A549 (cell line): ENCODE data around the gene FGFR2.

ENCODE experiments used
- CBX8 ChIP-seq: fragments of 200-600 bp; sonication (generic); IDR thresholded peaks from 2 replicates; pipeline ENCODE4 v1.6.1; 2016
- CTCF ChIP-seq: fragments of >200 bp; sonication (Bioruptor Twin); formaldehyde crosslinking; IDR thresholded peaks from 3 replicates; pipeline ENCODE4 v1.5.1; 2016
- ESRRA ChIP-seq: fragments of 150-350 bp; IDR thresholded peaks from 2 replicates; pipeline ENCODE4 v1.6.1; 2014; ENCODE audit warnings: mild to moderate bottlenecking, low read length, borderline replicate concordance
- GATA3 ChIP-seq: IDR thresholded peaks from 2 replicates; pipeline ENCODE4 v1.6.1; 2012; ENCODE audit warnings: borderline replicate concordance
- HDAC2 ChIP-seq: fragments of 200-600 bp; sonication (generic); IDR thresholded peaks from 2 replicates; pipeline ENCODE4 v1.6.1; 2016
- JUN ChIP-seq, 2 experiments: fragments of >200 bp; sonication (Bioruptor Twin); formaldehyde crosslinking; IDR thresholded peaks; 2 replicates in 1 of 2; 3 replicates in 1 of 2; pipeline ENCODE4 v1.6.1; 2016 to 2017
- MAX ChIP-seq: IDR thresholded peaks from 2 replicates; pipeline ENCODE4 v1.6.1; 2012
- RAD21 ChIP-seq, 2 experiments: fragments of >200 bp in 1 of 2; sonication (Bioruptor Twin) in 1 of 2; formaldehyde crosslinking in 1 of 2; IDR thresholded peaks in 1 of 2; conservative IDR thresholded peaks in 1 of 2; 2 replicates in 1 of 2; 3 replicates in 1 of 2; pipeline ENCODE4 v1.6.1; 2012 to 2018; ENCODE audit warnings: inconsistent platforms in 1 of 2
- REST ChIP-seq: fragments of 200-600 bp; sonication (generic); IDR thresholded peaks from 2 replicates; pipeline ENCODE4 v1.6.1; 2016; ENCODE audit warnings: antibody characterized with exemption, mild to moderate bottlenecking, moderate library complexity
- SREBF2 ChIP-seq: fragments of 450-650 bp; IDR thresholded peaks from 2 replicates; pipeline ENCODE4 v1.6.1; 2014; ENCODE audit warnings: mild to moderate bottlenecking, moderate library complexity
- TFCP2L1 ChIP-seq: fragments of 250-450 bp; sonication (Bioruptor Pico); IDR thresholded peaks from 2 replicates; pipeline ENCODE4 v1.5.0; 2021; ENCODE audit warnings: mild to moderate bottlenecking
- ZSCAN20 ChIP-seq: fragments of 250-450 bp; sonication (Bioruptor Pico); IDR thresholded peaks from 2 replicates; pipeline ENCODE4 v1.8.0; 2022; ENCODE audit warnings: mild to moderate bottlenecking, moderate library complexity

- TF ChIP-seq CTCF (no peak), SREBF2 (no peak), ZSCAN20 (no peak), GATA3 (no peak), ESRRA (no peak), HDAC2 (no peak), CBX8 (no peak), JUN (IDR thresholded peaks at IDR 0.05) (no peak), RAD21 (conservative IDR thresholded peaks at IDR 0.05 in 1 of 2, IDR thresholded peaks at IDR 0.05 in 1 of 2) (no peak), TFCP2L1 (CRISPR knock-in tag) (no peak), MAX (no peak), REST (no peak)
Observed at GRCh38 chr10:121567569-121567968, 30.7 kb downstream of the FGFR2 start.
